Activated naive CD4-positive, alpha-beta T cell treated with Interleukin-2 at 50 U/mL for 16 hours (primary cell): ENCODE results near the gene HHIPL1.
A peak's percentile ranks its signal among the peaks of the same experiment; 100 is the strongest.

Experiments
- DNase-seq: peaks from one replicate; pipeline ENCODE4 v3.0.0-alpha.2; 2020

The HHIPL1 gene

GRCh38 chr14:99718031-99718810 is 73.3 kb downstream of the HHIPL1 start:
- no peak for DNase-seq

GRCh38 chr14:99718811-99719192 is 73.9 kb downstream of the HHIPL1 start:
- no peak for DNase-seq

DNA sequence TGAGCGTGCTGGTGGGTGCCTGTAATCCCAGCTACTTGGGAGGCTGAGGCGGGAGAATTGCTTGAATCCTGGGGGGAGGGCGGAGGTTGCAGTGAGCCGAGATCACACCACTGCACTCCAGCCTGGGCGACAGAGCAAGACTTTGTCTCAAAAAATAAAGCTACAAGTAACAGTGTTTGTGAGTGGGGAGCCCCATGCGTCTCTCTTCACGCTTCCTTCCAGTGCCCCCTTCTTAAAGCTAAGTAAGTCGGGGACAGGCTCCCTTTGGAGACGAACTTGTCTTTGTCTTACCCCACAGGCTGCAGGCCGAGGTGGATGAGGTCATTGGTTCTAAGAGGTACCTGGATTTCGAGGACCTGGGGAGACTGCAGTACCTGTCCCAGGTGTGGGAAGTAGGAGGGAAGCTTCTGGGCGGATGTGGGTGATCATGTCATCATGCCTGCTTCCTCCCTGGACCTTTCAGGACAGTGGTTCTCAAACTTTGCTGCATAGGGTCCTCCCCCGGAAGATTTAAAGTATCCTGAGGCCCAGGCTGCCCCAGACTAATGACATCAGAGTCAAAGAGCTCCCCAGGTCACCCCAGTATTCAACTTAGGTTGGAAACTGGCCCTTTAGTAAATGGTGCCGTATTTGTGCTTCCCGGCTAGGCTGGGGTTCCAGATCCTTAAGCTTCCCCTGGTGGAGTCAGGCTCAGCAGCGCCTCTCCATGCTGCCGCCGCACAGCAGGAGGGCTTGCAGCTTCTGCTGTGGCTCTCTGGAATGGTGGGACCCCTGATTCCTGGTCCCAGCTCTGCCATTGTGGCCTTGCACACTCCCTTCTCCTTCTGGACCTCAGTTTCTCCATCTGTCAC is 76.2 kb downstream of the HHIPL1 start:
- no peak for DNase-seq

DNA sequence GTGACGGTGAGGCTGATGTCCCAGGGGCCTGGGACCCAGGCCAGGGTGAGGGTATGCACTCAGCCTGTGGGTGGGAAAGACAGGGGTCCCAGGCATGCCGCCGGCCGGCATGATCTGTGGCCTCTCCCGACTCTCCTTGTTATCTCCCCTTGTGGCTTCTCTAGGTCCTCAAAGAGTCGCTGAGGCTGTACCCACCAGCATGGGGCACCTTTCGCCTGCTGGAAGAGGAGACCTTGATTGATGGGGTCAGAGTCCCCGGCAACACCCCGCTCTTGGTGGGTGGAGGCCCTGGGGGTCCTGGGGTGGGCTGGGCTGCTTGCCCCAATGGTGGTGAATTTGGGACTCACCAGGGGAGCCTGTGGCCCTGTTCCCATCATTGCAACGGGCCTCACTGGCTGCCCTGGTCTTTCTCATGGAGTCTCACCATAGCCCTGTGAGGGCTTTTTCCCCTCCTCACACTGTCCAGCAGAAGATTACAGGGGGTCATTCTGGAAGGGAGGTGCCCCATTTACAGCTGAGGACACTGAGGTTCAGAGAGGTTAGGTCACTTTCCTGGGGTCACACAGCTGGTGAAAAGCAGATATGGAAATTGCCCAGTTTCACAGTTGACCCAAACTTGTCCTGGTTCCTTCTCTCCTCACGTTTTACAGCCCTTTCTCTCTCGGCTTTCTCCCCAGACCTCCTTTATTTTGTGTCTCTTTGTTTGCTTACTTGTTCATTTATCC is 77.0 kb downstream of the HHIPL1 start:
- no peak for DNase-seq

DNA sequence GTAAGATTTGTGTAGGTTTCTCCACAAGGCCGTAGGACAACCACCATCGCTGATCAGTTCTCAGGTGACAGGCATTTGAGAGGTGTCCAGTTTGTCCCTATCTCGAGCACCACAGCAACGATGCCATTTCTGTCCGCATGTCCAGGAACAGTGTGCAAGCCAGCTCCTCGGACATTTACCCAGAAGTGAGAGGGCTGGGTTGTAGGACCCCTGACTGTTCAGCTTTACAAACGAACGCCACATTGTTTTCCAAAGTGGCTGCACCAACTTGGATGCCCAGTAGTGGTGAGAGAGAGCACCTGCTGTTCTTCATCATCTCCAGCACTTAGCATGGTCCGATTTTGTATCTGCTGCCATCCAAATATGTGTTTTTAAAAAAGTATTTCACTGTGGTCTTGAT is 77.8 kb downstream of the HHIPL1 start:
- no peak for DNase-seq

DNA sequence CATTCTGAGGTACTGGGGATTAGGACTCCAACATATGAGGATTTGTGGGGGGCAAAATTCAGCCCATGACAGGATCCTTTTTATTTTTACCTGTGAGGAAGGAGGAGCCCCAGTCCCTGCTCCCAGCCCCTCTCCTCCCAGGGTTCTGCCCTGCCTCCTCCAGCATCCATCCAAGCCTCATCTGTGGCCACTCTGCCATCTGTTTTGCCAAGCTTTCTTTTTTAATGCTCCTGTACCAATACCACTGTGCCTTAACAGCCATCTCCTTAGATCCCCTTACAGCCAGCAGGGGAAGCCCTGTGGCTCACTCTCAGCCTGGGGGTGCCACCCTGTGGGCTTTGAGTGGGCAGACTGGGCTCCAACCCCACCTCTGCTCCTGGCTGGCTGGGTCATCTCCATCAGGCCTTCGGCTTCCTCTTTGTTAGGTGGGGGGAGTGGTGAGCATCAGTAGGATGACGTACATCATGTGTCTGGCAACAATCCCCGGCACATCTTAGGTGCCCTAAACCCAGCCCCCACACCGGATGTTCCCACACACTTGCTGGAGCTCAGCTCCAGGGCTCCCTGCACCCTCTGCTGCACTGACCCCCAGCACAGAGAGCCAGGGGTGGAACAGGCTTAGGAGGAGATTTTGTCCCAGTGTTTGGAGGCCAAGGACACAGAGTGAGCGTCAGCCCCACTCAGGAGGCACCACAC is 79.4 kb downstream of the HHIPL1 start:
- no peak for DNase-seq

- no peak for DNase-seq
Observed at GRCh38 chr14:99724939-99725773, 80.2 kb downstream of the HHIPL1 start.

DNA sequence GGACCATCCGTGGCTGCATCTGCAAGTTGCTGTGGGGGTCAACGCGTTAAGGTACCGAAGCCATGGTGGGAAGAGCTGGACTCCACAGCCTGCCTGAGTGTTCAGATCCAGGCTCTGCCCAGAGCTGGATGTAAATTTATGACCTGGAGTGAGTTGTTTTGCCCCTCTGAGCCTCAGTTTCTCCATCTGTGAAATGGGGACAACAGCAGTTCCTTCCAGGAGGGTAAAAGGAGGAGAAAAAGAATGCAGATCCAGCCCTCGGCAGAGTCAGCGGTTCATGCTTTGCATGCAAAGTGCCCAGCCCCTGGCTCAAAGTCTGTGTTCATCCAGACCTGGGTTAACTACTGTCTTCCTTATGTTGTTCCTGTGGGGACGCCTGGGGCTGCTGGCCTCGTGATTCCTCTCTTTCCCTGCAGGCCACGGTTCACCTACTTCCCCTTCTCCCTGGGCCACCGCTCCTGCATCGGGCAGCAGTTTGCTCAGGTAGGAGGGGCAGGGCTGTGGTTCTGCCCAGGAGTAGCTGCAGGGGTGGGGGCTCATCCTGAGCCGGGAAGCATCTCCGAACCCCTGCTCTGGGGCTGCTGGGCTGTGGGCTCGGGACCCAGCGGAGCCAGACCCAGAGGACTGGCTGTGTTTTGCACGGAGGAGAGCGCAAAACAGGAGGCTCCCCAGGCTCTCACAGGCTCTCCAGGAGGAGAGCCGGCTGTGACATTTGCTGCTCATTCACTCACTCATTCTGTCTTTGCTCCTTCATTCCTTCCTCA is 81.0 kb downstream of the HHIPL1 start:
- no peak for DNase-seq

GRCh38 chr14:99726538-99727095 is 81.7 kb downstream of the HHIPL1 start:
- DNase-seq, result peak; percentile 0

DNA sequence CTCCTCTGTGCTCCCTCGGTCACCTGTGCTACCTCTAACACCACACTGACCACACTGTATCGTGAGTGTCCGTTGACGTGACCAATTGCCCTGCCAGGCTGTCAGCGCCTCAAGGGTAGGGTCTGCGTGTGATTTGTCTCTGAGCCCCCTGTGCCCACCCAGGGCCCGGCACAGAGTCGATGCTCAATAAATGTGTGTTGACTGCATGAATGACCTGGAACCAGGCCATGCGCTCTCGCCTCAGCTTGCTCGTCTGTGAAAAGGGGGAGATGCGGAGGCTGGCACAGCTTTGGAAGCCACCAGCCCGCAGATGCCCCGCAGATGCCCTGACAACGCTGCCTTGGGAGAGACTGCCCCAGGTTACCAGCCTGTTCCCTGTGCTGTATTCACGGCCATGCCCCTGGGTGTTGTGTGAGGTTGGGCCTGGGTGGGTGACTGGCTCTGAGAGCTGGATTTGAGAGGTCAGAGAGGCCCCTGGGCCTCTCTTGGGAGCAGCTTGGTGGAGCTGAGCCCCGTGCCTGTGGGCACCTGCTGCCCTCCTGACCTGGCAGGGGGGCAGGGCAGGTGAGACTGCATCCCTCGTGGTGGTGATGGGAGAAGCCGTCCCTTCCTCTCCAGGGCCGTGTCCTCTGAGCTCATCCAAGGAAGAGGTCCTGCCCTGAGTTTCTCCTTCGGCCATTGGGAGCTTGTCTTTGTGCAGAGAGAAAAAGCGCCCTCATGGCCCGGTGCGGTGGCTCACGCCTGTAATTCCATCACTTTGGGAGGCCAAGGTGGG is 82.4 kb downstream of the HHIPL1 start:
- DNase-seq, result no peak

DNA sequence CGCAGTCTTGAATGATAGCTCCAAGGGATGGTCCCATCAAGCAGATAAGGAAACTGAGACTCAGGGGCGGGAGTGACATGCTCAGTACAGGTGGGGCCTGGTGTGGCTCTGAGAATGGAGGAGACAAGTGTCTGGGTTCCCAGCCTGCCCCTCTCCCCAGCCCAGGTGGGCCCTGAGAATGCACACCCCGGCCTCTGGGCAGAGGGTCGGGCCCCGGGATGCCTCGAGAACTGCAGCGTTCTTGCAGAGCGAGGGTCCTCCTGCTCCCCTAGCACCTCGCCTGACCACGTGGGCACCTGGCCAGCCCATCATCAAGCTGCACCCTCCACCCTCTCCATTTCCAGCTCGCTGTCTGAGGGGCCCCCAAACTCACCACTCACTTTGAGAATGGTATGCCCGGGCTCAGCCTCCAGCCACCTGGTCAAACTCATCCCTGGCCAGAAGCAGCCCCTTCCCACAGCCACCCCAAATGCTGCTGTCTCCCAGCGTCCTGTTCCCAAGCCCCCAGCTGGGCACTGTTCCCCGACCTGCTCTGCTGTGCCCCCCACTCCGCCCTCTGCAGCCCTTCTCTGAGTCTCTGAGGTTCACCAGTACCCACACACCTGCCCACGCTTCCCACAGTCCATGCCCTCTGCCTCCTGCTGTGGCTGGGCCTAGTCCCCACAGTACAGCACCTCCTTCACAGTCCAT is 83.4 kb downstream of the HHIPL1 start:
- DNase-seq, result no peak

DNA sequence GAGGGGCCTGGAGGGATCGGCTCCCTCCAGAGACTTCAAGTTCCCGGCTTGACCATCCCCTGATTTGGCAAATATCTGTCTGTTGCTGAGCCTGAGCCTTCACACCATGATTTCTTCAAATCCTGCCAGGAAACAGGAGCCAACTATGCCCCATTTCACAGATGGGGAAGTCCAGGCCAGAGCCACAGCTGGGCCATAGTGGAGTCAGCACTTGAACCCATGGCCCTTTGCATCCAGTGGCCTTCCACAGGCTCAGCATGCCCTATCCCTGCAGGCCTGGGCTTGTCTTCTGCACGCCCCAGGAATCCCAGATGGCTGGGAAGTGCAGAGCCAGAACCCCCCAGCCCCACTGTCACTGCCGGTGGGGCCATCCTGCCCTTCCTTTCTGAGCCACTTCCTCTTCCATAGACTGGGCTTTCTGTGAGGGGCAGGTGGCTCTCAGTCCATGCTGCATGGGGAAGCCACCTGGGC is 84.1 kb downstream of the HHIPL1 start:
- DNase-seq, result no peak
